Right atrium auricular region (tissue), 2 donors: ENCODE results near the gene TBC1D8. TPM values are rescaled to one million over a fixed set of nuclear protein-coding genes. Genes with fewer than 3 reads are reported as not detected.

Experiments
- DNase-seq: peaks from one replicate; pipeline ENCODE4 v3.0.0-alpha.2; 2019; ENCODE audit warnings: low spot score
- H3K27ac ChIP-seq, 2 donors: fragments of 200-600 bp; sonication (generic); 1 replicate in 1 of 2; 2 replicates in 1 of 2; pipeline ENCODE4 v1.5.1; 2016 to 2019
- H3K27me3 ChIP-seq, 2 donors: fragments of 200-600 bp; sonication (generic); one replicate each; pipeline versions ENCODE4 v1.5.1 to v1.6.0; 2017 to 2019
- H3K36me3 ChIP-seq: fragments of 200-600 bp; sonication (generic); one replicate; pipeline ENCODE4 v1.5.1; 2016
- H3K4me1 ChIP-seq, 2 donors: fragments of 200-600 bp; sonication (generic); one replicate each; pipeline versions ENCODE4 v1.5.1 to v1.6.0; 2017 to 2019
- H3K4me3 ChIP-seq, 2 donors: fragments of 200-600 bp; sonication (generic); 1 replicate in 1 of 2; 2 replicates in 1 of 2; pipeline ENCODE4 v1.5.1; 2017 to 2019; ENCODE audit warnings: mild to moderate bottlenecking in 1 of 2, moderate library complexity in 1 of 2
- H3K9me3 ChIP-seq, 2 donors: fragments of 200-600 bp; sonication (generic); one replicate each; pipeline ENCODE4 v1.5.1; 2019
- CTCF ChIP-seq, 2 donors: fragments of 200-600 bp; sonication (generic); IDR thresholded peaks; one replicate each; pipeline ENCODE4 v1.5.1; 2019; ENCODE audit warnings: antibody characterized with exemption in 2 of 2
- total RNA-seq, 2 donors: library from RNA; depleted of rRNA; stranded (reverse); fragments of >200 nt; gene quantifications; one replicate each; pipeline ENCODE4 v1.1.0, GENCODE V29; 2016

TBC1D8 gene
- total RNA-seq, 2 donors from 2014 or later: 42.3 to 50.3 TPM

GRCh38 chr2:101064125-101064502 is 87.1 kb downstream of the TBC1D8 start:
- Histone ChIP-seq H3K27me3 (no peaks in the 10 kb centered on the region), H3K36me3 (no peaks in the 10 kb centered on the region), H3K4me3 (no peak overlapping the region), H3K4me1 (peaks cover 0 to 32% of the 10 kb centered on the region in 2 donors), H3K9me3 (no peaks in the 10 kb centered on the region), H3K27ac (peak overlapping the region; percentile 48 to 51)
- TF ChIP-seq CTCF (IDR thresholded peaks at IDR 0.05): no peak
- DNase-seq: no peak

DNA sequence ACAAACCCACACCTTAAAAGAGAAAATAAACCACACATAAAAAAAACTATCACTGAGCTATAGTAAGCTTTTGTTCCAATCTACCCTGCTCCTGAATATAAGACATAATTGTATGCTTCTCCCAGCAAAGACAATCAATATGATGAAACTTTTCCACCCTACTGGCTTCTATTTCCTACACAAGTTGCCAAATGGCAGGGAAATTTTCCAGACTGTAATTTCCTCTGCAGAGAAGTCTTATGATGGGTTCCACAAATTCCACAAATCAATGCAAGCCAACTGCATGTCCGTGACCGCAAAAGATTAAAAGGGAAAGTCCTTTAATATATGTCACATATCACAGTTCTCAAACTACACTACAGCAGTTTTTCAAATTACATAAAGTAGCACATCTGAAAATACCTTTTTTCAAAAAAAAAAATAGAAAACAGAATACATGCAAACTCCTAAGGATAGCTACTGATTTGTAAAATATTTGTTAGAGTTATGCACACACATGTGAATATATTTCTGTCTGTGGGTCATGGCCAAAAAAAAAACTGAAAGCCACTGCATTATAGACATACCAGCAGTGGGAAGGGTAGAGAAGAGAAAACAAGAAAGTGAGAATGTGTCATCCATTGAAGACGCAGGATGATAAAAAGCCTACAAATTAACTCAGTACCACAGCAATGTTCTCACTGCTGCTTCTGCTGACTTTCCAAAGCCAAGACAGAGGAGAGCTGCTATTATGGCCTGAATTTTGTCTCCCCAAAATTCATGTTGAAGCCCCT is 87.6 kb downstream of the TBC1D8 start:
- DNase-seq: no peak
- no peak for TF ChIP-seq CTCF (IDR thresholded peaks at IDR 0.05)
- Histone ChIP-seq H3K27me3 (no peaks in the 10 kb centered on the region), H3K27ac (peak overlapping the region; percentile 41 to 51), H3K4me3 (no peak overlapping the region), H3K36me3 (no peaks in the 10 kb centered on the region), H3K4me1 (peaks cover 0 to 32% of the 10 kb centered on the region in 2 donors), H3K9me3 (no peaks in the 10 kb centered on the region)

- H3K36me3 ChIP-seq: peaks cover 19% of the 10 kb centered on the region
- H3K27me3 ChIP-seq: no peaks in the 10 kb centered on the region
- H3K9me3 ChIP-seq: no peaks in the 10 kb centered on the region
- TF ChIP-seq CTCF (IDR thresholded peaks at IDR 0.05): no peak
- H3K4me3 ChIP-seq: no peak overlapping the region
- H3K27ac ChIP-seq: no peak overlapping the region
- DNase-seq: no peak
- peaks cover 0 to 14% of the 10 kb centered on the region in 2 donors for H3K4me1 ChIP-seq
Measured at GRCh38 chr2:101058386-101058785, 92.8 kb downstream of the TBC1D8 start.

GRCh38 chr2:101057051-101057933 is 93.9 kb downstream of the TBC1D8 start:
- Histone ChIP-seq H3K27ac (no peak overlapping the region), H3K36me3 (peaks cover 26% of the 10 kb centered on the region), H3K4me1 (peaks cover 0 to 6% of the 10 kb centered on the region in 2 donors), H3K9me3 (no peaks in the 10 kb centered on the region), H3K27me3 (no peaks in the 10 kb centered on the region), H3K4me3 (no peak overlapping the region)
- TF ChIP-seq CTCF (IDR thresholded peaks at IDR 0.05): no peak
- no peak for DNase-seq

GRCh38 chr2:101053117-101053516 is 98.1 kb downstream of the TBC1D8 start:
- H3K27ac ChIP-seq: no peak overlapping the region
- peaks cover 48% of the 10 kb centered on the region for H3K36me3 ChIP-seq
- H3K4me1 ChIP-seq: peaks cover 0 to 1% of the 10 kb centered on the region in 2 donors
- H3K27me3 ChIP-seq: no peaks in the 10 kb centered on the region
- DNase-seq: no peak
- no peak for TF ChIP-seq CTCF (IDR thresholded peaks at IDR 0.05)
- no peak overlapping the region for H3K4me3 ChIP-seq
- no peaks in the 10 kb centered on the region for H3K9me3 ChIP-seq
